GM18861 (cell line): ENCODE data around the gene TMC2.
"Not testable (repeated sequence)": the region's sequence is repeated elsewhere in the genome, so short reads cannot be mapped to it uniquely, and the experiment has no call there.

Experiments
- ATAC-seq: cut with Tn5 transposase; IDR thresholded peaks from one replicate; pipeline ENCODE4 v1.9.1; 2021; ENCODE audit not compliant: unreplicated experiment

The TMC2 gene

GRCh38 chr20:2524709-2525506, 11.5 kb upstream of the TMC2 start:
- no peak for ATAC-seq

DNA sequence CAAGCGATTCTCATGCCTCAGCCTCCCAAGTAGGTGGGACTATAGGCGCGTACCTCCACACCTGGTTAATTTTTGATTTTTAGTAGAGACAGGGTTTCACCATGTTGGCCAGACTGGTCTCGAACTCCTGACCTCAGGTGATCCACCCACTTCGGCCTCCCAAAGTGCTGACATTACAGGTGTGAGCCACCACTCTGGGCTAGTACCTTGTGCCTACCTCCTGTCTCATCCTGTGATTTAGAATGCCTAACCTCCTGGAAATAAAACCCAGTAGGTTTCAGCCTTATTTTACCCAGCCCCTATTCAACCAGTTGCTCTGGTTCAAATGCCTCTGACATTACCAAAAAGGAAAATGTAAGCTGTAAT, 10.2 kb upstream of the TMC2 start:
- not testable (repeated sequence) for ATAC-seq

GRCh38 chr20:2527762-2528161, 8.6 kb upstream of the TMC2 start:
- no peak for ATAC-seq

- no peak for ATAC-seq
Measured at GRCh38 chr20:2528671-2529271, 7.6 kb upstream of the TMC2 start.

- no peak for ATAC-seq
Measured at GRCh38 chr20:2533118-2533517, 3.3 kb upstream of the TMC2 start.

GRCh38 chr20:2535711-2536559, 438 bp upstream of the TMC2 start:
- ATAC-seq: no peak

DNA sequence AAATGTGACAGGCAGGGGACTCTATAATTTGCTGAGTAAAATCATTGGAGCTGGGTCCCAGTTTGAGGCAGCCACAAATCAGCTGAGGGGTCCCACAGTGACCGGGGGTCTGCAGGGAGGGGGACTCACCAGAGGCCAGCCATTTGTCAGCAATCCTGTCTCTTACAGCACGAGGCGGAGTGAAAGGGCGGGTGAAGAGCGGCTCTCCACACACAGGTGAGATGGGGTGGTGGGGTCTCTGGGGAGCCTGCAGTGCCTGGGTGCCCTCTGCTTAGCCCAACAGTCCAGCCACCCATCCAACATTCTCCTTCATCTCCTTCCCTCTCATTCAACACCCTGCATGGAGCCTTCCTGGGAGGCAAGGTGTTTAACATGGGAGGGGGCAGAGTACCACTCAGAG, 728 bp downstream of the TMC2 start:
- no peak for ATAC-seq

- ATAC-seq: no peak
Measured at GRCh38 chr20:2538356-2538755, 2.0 kb downstream of the TMC2 start.

GRCh38 chr20:2538931-2539720, 2.8 kb downstream of the TMC2 start:
- no peak for ATAC-seq

- no peak for ATAC-seq
Measured at GRCh38 chr20:2541940-2542339, 5.6 kb downstream of the TMC2 start.

GRCh38 chr20:2542361-2542760, 6.0 kb downstream of the TMC2 start:
- no peak for ATAC-seq

GRCh38 chr20:2544211-2544610, 7.8 kb downstream of the TMC2 start:
- no peak for ATAC-seq

DNA sequence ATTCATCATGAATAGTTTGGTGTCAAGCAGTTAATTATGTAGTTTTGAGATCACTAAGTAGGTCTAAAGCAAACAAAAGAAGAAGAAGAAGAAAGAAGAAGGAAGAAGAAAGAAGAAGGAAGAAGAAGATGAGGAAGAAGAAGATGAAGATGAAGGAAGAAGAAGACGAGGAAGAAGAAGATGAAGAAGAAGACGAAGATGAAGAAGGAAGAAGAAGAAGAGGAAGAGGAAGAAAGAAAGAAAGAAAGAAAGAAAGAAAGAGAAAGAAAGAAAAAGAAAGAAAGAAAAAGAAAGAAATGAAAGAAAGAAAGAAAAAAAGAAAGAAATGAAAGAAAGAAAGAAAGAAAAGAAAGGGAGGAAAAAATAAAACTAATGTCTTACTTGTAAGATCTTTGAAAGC, 9.2 kb downstream of the TMC2 start:
- ATAC-seq: no peak

DNA sequence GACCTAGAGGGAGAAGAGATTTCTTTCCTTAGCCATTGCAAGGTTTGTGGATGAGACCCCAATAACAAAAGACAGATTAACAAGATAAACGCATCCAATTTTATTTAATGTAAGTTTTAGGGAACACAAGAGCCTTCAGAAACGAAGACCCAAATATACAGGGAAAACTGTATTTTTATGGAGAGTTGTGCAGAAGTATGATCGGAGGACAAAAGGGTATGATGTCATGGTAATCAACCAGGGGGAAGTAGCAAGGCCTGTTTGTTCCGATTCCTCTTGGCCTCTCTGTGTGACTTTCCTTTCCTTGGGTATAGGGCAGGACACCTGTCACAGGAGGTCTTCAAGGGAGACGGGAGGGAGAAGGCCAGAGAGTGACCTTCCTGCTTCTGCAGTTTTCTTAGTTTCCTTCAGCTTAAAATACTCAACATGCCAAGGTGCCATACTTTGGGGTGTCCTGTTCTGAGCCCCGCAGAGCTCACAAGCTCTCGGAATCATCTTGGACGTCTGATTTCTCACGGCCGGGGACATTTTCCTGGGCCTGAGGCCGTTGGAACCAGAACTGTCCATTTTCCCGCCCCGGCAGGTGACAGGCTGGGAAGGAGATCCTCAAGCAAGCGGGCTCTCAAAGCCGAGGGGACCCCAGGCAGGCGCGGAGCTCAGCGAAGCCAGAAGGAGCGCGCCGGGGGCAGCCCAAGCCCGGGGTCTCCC, 21.7 kb downstream of the TMC2 start:
- ATAC-seq: no peak

- ATAC-seq: no peak
Measured at GRCh38 chr20:2558581-2559278, 22.4 kb downstream of the TMC2 start.

DNA sequence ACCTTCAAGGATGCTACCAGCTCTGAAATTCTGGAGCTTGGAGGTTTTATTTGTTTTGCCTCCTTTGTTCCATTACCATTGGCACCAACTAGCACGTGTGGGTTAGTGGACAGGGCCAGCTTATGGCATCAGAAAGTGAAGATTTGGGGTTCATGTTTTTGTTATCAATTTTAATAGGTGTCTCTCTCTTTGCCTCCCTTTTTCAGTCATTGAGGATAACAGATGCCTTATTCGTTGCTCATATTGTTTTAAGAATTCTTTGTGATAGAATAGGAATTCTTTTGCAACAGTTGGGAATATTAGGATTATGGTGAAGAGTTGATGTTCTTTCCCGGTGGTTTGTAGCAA, 22.9 kb downstream of the TMC2 start:
- no peak for ATAC-seq

GRCh38 chr20:2559651-2560050, 23.3 kb downstream of the TMC2 start:
- no peak for ATAC-seq

DNA sequence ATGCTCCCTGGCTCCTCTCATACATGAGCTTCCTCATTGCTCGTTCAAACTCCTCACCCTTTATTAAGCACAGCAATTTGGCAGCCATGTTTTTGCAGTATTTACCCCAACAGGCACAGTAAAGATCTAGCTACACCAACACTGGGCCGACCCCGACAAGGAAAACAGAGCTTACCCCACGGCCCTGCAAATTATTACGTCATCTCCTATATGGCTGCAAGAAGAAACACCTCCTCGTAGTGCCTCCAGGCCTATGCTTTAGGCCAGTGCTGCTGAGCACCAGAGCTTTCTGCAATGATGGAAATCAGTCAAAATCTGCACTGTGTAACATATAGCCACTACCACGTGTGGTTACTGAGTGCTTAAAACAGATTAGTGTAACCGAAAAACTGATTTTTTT, 26.7 kb downstream of the TMC2 start:
- ATAC-seq: no peak

- ATAC-seq: no peak
Measured at GRCh38 chr20:2564406-2564805, 28.0 kb downstream of the TMC2 start.

DNA sequence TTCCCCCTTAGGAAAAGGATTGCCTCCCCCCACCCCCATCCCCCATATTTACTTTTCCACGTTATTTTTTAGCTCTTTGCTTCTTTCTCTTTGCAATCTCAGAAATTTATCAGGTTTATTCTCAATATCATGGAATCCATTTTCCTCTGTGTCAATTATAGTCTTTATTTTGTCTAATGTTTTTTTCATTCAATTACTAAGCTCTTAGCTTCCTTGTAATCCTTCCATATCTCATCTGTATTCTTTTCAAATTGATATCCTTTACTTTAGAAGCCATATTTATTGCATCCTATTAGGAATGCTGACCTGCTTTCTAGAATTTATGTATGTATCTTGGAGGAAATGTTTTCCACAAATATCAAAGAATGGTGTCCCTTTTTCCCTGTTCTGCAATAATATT, 39.3 kb downstream of the TMC2 start:
- no peak for ATAC-seq
